ENCODE data around the gene CLC.
"Not testable (repeated sequence)": the region's sequence is repeated elsewhere in the genome, so short reads cannot be mapped to it uniquely, and the experiment has no call there.

CLC gene

GRCh38 chr19:39696387-39696786, 41.4 kb downstream of the CLC start:
- Histone ChIP-seq H3K27ac (no peak overlapping the region), H3K4me3 (ENCODE audit: low read depth, low read length) (no peak overlapping the region), H3K36me3 (replicated peaks) (no peaks in the 10 kb centered on the region), H3K27me3 (replicated peaks) (no peaks in the 10 kb centered on the region)
- TF ChIP-seq, protein P1, sequence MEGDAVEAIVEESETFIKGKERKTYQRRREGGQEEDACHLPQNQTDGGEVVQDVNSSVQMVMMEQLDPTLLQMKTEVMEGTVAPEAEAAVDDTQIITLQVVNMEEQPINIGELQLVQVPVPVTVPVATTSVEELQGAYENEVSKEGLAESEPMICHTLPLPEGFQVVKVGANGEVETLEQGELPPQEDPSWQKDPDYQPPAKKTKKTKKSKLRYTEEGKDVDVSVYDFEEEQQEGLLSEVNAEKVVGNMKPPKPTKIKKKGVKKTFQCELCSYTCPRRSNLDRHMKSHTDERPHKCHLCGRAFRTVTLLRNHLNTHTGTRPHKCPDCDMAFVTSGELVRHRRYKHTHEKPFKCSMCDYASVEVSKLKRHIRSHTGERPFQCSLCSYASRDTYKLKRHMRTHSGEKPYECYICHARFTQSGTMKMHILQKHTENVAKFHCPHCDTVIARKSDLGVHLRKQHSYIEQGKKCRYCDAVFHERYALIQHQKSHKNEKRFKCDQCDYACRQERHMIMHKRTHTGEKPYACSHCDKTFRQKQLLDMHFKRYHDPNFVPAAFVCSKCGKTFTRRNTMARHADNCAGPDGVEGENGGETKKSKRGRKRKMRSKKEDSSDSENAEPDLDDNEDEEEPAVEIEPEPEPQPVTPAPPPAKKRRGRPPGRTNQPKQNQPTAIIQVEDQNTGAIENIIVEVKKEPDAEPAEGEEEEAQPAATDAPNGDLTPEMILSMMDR (IDR thresholded peaks at IDR 0.05; ENCODE audit: low read depth, low read length, missing control alignments), result no peak
- no peak for DNase-seq
- in situ Hi-C loops (cut with HindIII; ENCODE audit: low pct_ligation_motif_present, low sequenced_read_pairs), result no loop called here

DNA sequence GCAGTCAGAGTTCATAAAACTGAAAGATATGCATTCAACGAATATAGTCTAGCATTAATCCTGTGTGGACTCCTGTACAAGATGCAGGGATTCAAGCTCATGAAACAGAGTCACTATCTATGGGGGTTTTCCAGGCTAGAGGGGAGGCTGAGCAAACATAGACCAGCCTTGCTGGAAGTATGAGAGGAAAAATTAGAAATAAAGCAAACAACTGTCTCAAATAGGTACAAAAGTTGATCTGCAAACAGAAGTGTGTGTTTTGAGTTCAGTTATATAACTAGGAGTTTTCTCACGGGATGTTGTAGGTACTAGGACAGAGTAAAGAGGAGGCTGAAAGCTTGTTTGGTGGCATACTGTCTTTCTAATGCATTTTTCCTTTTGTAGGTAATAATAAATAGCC, 42.1 kb downstream of the CLC start:
- in situ Hi-C loops (cut with HindIII; ENCODE audit: low pct_ligation_motif_present, low sequenced_read_pairs), result no loop called here
- no peak for DNase-seq
- Histone ChIP-seq H3K4me3 (ENCODE audit: low read depth, low read length) (no peak overlapping the region), H3K27me3 (replicated peaks) (no peaks in the 10 kb centered on the region), H3K27ac (no peak overlapping the region), H3K36me3 (replicated peaks) (no peaks in the 10 kb centered on the region)
- TF ChIP-seq, protein P1 (IDR thresholded peaks at IDR 0.05; ENCODE audit: low read depth, low read length, missing control alignments), result no peak

DNA sequence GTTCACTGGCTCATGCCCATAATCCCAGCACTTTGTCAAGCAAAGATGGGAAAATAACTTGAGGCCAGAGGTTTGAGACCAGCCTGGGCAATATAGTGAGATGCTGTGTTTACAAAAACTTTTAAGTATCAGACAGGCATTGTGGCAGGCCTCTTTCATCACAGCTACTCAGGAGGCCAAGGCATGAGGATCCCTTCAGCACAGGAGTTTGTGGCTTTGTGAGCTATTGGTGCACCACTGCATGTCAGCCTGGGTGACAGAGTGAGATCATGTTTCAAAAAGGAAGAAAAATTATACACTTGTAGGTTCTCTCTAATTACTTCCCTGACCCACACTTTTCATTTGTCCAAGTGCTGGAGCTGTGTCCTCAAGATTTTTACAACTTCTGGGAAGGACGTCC, 45.0 kb downstream of the CLC start:
- H3K27me3 ChIP-seq (replicated peaks), result no peaks in the 10 kb centered on the region
- H3K27ac ChIP-seq, result no peak overlapping the region
- DNase-seq, result no peak
- TF ChIP-seq, protein P1 (IDR thresholded peaks at IDR 0.05; ENCODE audit: low read depth, low read length, missing control alignments), result no peak
- H3K4me3 ChIP-seq (ENCODE audit: low read depth, low read length), result no peak overlapping the region
- in situ Hi-C loops (cut with HindIII; ENCODE audit: low pct_ligation_motif_present, low sequenced_read_pairs), result no loop called here
- H3K36me3 ChIP-seq (replicated peaks), result no peaks in the 10 kb centered on the region

DNA sequence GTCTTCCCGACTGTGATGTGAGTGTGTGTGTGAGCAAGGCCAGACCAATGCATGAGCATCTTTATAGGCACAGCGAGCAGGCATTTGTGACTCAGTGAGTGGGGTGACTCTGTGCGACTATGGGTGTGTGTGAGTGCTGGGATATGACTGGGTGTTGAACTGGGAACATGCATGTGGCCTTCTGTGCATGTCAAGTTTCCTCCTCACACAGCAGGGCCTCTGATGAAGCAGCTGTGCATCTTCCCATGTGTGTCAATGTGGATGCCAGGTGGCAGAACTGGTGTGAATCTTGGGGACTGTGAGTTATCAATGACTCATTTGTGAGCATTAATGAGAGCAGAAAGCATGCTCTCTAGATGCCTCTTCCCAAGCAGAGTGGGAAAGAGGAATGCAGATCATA, 45.7 kb downstream of the CLC start:
- H3K27ac ChIP-seq, result no peak overlapping the region
- in situ Hi-C loops (cut with HindIII; ENCODE audit: low pct_ligation_motif_present, low sequenced_read_pairs), result no loop called here
- H3K4me3 ChIP-seq (ENCODE audit: low read depth, low read length), result no peak overlapping the region
- no peaks in the 10 kb centered on the region for H3K27me3 ChIP-seq (replicated peaks)
- no peak for DNase-seq
- TF ChIP-seq, protein P1 (IDR thresholded peaks at IDR 0.05; ENCODE audit: low read depth, low read length, missing control alignments), result no peak
- H3K36me3 ChIP-seq (replicated peaks), result no peaks in the 10 kb centered on the region

DNA sequence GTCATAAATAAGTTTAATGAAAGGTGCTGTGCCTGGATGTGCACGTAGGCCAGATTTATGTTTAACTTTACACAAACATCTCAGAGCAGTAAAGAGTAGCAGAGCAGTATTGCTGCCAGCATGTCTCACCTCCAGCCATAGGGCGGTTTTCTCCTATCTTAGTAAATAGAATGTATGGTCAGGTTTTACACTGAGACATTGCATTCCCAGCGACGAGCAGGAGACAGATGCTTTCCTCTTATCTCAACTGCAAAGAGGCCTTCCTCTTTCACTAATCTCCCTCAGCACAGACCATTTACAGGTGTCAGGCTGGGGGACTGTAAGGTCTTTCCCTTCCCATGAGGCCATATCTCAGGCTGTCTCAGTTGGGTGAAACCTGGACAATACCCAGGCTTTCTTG, 49.2 kb downstream of the CLC start:
- H3K4me3 ChIP-seq (ENCODE audit: low read depth, low read length); DNase-seq; in situ Hi-C loops (cut with HindIII; ENCODE audit: low pct_ligation_motif_present, low sequenced_read_pairs); H3K27ac ChIP-seq; H3K36me3 ChIP-seq (replicated peaks); H3K27me3 ChIP-seq (replicated peaks): not testable (repeated sequence)

GRCh38 chr19:39686739-39687138, 51.1 kb downstream of the CLC start:
- Histone ChIP-seq H3K4me3 (ENCODE audit: low read depth, low read length) (no peak overlapping the region), H3K36me3 (replicated peaks) (no peaks in the 10 kb centered on the region), H3K27me3 (replicated peaks) (no peaks in the 10 kb centered on the region), H3K27ac (no peak overlapping the region)
- no peak for DNase-seq
- TF ChIP-seq, protein P1 (IDR thresholded peaks at IDR 0.05; ENCODE audit: low read depth, low read length, missing control alignments), result no peak
- in situ Hi-C loops (cut with HindIII; ENCODE audit: low pct_ligation_motif_present, low sequenced_read_pairs), result no loop called here

All from brain microvascular endothelial cell (primary cell).